ENCODE results near the gene RHOXF2. TPM values are rescaled to one million over a fixed set of nuclear protein-coding genes. Genes with fewer than 3 reads are reported as not detected.
"Not testable (repeated sequence)": the region's sequence is repeated elsewhere in the genome, so short reads cannot be mapped to it uniquely, and the experiment has no call there.

The RHOXF2 gene
- total RNA-seq, 1 experiment from 2014 or later = not detected

- H3K9me3 ChIP-seq (replicated peaks) = not testable (repeated sequence)
These were observed 12.1 kb upstream of the RHOXF2 start for GRCh38 chrX:120146323-120146722.

DNA sequence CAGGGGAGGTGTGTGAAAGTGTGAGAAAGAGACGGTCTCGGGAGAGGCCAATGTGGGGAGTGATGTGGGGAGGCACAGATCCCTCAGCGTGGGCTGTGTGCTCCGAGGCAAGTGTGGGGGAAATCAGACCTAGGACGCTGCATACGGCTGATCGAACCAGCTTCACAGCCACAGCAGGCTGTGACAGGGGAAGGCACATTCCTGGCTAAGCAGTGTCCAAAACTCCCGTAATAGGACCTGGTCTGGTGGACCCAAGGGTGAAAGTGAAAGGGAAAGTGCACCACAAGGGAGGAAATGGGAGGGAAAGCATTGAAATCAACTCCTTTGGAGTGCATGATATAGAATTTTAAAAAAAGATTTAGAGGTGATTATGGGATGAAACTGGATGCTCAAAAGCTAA is 10.9 kb upstream of the RHOXF2 start:
- Histone ChIP-seq H3K36me3 (no peaks in the 10 kb centered on the region), H3K27ac (no peak overlapping the region), H3K4me3 (no peak overlapping the region), H3K4me1 (replicated peaks) (peaks cover 15% of the 10 kb centered on the region), H3K9me3 (replicated peaks) (no peaks in the 10 kb centered on the region), H3K27me3 (replicated peaks) (no peaks in the 10 kb centered on the region)
- DNase-seq (ENCODE audit: low read depth in 1 of 2, low spot score in 2 of 2) = no peak

More at GRCh38 chrX:120146323-120146722, 12.1 kb upstream of the RHOXF2 start:
- DNase-seq (ENCODE audit: low read depth in 1 of 2, low spot score in 2 of 2); H3K27me3 ChIP-seq (replicated peaks); H3K4me3 ChIP-seq; H3K36me3 ChIP-seq; H3K27ac ChIP-seq: not testable (repeated sequence)
- H3K4me1 ChIP-seq (replicated peaks) = peaks cover 15% of the 10 kb centered on the region

DNA sequence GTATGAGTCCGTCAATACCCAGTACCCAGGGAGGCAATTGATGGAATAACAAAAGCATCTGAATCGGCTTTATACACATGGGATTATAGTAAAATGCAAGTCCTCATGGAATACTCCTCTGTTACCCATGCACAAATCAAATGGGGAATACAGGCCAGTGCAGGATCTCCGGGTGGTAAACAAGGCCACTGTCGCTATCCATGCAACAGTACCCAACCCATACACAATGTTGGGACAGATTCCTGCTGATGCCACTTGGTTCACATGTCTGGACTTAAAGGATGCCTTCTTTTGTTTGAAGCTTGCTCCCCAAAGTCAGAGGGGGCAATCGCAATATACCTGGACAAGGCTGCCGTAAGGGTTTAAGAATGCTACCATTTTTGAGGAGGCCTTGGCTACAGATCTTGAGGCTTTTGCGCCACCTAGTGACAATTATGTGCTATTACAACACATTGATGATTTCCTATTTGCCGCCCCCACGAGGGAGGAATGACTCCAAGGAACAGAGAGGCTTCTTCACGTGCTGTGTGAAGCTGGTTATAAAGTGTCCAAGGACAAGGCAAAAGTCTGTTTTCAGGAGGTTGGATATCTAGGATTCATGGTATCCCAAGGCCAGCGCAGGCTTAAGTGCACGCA is 8.2 kb upstream of the RHOXF2 start:
- not testable (repeated sequence) for H3K4me3 ChIP-seq; H3K27me3 ChIP-seq (replicated peaks); H3K4me1 ChIP-seq (replicated peaks); H3K27ac ChIP-seq; H3K9me3 ChIP-seq (replicated peaks); DNase-seq (ENCODE audit: low read depth in 1 of 2, low spot score in 2 of 2); H3K36me3 ChIP-seq

- DNase-seq (ENCODE audit: low read depth in 1 of 2, low spot score in 2 of 2); H3K27ac ChIP-seq; H3K27me3 ChIP-seq (replicated peaks); H3K36me3 ChIP-seq; H3K4me3 ChIP-seq; H3K4me1 ChIP-seq (replicated peaks); H3K9me3 ChIP-seq (replicated peaks): not testable (repeated sequence)
These were observed 673 bp downstream of the RHOXF2 start for GRCh38 chrX:120159086-120159485.

- H3K27me3 ChIP-seq (replicated peaks); H3K36me3 ChIP-seq; H3K4me1 ChIP-seq (replicated peaks); H3K4me3 ChIP-seq; H3K27ac ChIP-seq; DNase-seq (ENCODE audit: low read depth in 1 of 2, low spot score in 2 of 2); H3K9me3 ChIP-seq (replicated peaks): not testable (repeated sequence)
These were observed 34.8 kb downstream of the RHOXF2 start for GRCh38 chrX:120193254-120193653.

DNA sequence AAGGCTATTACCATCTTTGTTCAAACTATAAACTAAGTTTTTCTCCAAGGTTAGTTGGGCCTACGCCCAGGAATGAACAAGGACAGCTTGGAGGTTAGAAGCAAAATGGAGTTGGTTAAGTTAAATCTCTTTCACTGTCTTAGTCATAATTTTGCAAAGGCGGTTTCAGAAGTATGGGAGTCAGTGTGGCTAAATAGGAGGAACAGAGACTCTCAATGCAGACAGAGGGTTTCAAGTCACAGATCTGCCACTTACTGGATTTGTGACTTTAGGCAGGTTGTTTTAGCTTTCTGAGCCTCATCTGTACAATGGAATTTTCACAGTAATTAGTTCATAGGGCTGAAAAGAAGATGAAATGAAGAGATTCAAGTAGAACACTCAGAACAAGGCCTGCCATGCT is 35.3 kb downstream of the RHOXF2 start:
- not testable (repeated sequence) for DNase-seq (ENCODE audit: low read depth in 1 of 2, low spot score in 2 of 2); H3K9me3 ChIP-seq (replicated peaks); H3K27ac ChIP-seq; H3K27me3 ChIP-seq (replicated peaks); H3K36me3 ChIP-seq; H3K4me3 ChIP-seq; H3K4me1 ChIP-seq (replicated peaks)

- not testable (repeated sequence) for DNase-seq (ENCODE audit: low read depth in 1 of 2, low spot score in 2 of 2); H3K27me3 ChIP-seq (replicated peaks); H3K4me1 ChIP-seq (replicated peaks); H3K9me3 ChIP-seq (replicated peaks); H3K36me3 ChIP-seq; H3K4me3 ChIP-seq; H3K27ac ChIP-seq
These were observed 37.4 kb downstream of the RHOXF2 start for GRCh38 chrX:120195786-120196185.

- not testable (repeated sequence) for DNase-seq (ENCODE audit: low read depth in 1 of 2, low spot score in 2 of 2); H3K9me3 ChIP-seq (replicated peaks); H3K36me3 ChIP-seq; H3K27ac ChIP-seq; H3K4me3 ChIP-seq; H3K4me1 ChIP-seq (replicated peaks); H3K27me3 ChIP-seq (replicated peaks)
These were observed 38.3 kb downstream of the RHOXF2 start for GRCh38 chrX:120196626-120197283.

DNA sequence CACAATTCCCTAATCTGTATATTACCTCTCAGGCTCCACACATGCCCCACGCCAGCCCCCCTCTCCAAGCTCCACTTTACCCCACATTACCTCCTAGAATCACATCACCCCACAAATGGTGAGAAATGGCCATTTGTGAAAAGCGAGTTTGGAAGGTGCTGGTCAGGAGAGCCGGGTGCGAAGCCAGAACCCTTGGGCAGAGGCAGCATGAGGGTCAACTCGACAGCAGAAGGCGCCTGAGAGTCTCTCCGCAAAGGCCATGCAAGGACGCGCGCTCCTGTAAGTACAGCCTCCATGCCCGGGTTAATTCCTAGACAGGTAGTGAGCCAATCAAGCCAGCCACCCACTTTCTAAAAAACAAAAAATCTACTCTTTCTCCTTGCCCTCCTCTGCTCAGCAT is 42.4 kb downstream of the RHOXF2 start:
- no peak overlapping the region for H3K27ac ChIP-seq
- no peaks in the 10 kb centered on the region for H3K9me3 ChIP-seq (replicated peaks)
- no peaks in the 10 kb centered on the region for H3K27me3 ChIP-seq (replicated peaks)
- no peak for DNase-seq (ENCODE audit: low read depth in 1 of 2, low spot score in 2 of 2)
- H3K4me3 ChIP-seq = no peak overlapping the region
- no peaks in the 10 kb centered on the region for H3K36me3 ChIP-seq
- H3K4me1 ChIP-seq (replicated peaks) = no peaks in the 10 kb centered on the region

DNA sequence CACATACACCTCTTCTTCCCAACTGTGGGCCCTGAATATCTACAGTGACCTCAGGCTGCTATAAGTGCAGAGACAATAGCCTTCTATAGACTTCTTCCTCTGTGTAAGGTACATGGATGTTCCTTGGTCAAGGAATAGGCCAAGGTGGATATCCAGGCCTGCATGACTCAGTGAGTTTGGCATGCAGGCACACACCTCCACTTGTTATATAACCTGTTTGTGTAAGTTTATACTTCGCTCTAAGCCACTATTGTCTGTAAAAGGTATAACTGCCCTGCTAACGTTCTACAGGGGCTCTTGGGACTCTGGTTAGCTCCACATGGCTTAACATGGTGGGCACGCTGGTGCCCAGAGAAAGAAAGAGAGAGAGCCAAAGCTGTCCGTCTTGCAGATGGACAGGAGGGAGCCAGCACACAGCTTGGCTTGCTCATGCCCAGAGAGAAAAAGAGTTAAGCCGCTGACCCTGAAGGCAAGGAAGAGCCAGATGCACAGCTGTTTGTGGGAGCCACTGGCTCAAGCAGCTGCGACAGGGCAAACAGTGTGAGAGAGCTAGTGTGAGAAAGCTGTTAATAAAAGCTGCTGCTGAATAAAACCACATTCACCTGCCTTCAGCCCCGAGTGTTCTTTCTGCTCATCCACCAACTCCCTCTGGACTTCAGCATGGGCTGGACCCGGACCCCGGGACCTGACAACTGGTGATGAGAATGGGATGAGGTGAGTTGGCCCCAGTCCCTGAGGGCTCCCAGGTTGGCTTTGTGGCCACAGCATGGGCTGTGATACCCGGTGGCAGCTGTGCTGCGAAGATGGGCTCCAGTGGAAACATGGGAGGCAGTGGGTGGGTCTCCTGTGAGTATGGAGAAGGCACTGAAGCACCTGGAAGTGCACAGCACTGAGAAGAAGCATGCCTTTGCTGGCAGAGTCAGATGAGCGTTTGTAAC is 47.7 kb downstream of the RHOXF2 start:
- Histone ChIP-seq H3K4me1 (replicated peaks) (no peaks in the 10 kb centered on the region), H3K4me3 (no peak overlapping the region), H3K27ac (no peak overlapping the region), H3K9me3 (replicated peaks) (no peaks in the 10 kb centered on the region), H3K27me3 (replicated peaks) (no peaks in the 10 kb centered on the region), H3K36me3 (no peaks in the 10 kb centered on the region)
- no peak for DNase-seq (ENCODE audit: low read depth in 1 of 2, low spot score in 2 of 2)

- H3K9me3 ChIP-seq (replicated peaks) = no peaks in the 10 kb centered on the region
- H3K4me1 ChIP-seq (replicated peaks) = no peaks in the 10 kb centered on the region
- DNase-seq (ENCODE audit: low read depth in 1 of 2, low spot score in 2 of 2) = no peak
- H3K27ac ChIP-seq = no peak overlapping the region
- H3K36me3 ChIP-seq = no peaks in the 10 kb centered on the region
- no peaks in the 10 kb centered on the region for H3K27me3 ChIP-seq (replicated peaks)
- H3K4me3 ChIP-seq = no peak overlapping the region
These were observed 48.7 kb downstream of the RHOXF2 start for GRCh38 chrX:120207009-120207605.

DNA sequence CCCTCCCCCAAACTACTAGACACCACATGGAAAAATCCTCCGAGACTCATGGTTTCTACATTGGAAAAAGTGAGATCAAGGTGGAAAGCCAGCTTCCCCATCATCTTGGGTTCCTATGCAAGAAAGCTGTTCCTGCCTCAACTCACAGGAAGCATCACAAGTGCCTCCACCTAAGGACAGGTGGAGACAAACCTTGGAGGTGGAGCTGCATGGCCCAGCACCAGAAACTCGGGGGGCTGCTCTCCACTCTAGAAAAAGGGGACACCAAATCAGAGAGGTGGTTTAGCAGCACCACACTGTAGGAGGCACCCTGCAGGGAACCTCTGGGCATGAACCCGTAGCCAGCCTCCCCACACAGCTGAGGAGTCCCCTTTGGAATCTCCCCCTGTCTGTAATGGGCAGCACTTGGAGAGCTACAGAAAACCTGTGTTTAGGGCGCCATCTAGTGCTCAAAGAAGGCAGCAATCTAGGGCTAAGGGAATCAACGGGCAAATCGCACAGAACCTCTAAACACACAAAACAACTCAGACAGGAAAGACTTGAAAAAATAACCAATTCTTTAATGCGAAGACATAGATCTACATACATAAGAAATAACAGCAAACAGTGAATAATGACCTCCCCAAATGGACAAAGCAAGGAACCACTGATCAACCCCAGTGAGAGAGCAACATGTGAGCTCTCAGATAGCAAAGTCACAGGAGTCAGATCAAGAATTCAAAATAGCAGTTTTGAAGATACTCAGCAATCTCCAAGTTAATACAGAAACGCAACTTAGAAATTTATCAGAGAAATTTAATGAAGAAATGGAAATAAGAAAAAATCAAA is 55.2 kb downstream of the RHOXF2 start:
- DNase-seq (ENCODE audit: low read depth in 1 of 2, low spot score in 2 of 2) = peak; percentile 21 to 47
- no peaks in the 10 kb centered on the region for H3K27me3 ChIP-seq (replicated peaks)

More for the DNA sequence above, 55.2 kb downstream of the RHOXF2 start:
- Histone ChIP-seq H3K4me3 (no peak overlapping the region), H3K9me3 (replicated peaks) (no peaks in the 10 kb centered on the region), H3K36me3 (no peaks in the 10 kb centered on the region), H3K27ac (no peak overlapping the region), H3K4me1 (replicated peaks) (no peaks in the 10 kb centered on the region)
